ENCODE measurements around the gene SPOCK3.

GRCh38 chr4:166700592-166700991 lies 533.7 kb downstream of the SPOCK3 start:
- TF ChIP-seq, protein P1, sequence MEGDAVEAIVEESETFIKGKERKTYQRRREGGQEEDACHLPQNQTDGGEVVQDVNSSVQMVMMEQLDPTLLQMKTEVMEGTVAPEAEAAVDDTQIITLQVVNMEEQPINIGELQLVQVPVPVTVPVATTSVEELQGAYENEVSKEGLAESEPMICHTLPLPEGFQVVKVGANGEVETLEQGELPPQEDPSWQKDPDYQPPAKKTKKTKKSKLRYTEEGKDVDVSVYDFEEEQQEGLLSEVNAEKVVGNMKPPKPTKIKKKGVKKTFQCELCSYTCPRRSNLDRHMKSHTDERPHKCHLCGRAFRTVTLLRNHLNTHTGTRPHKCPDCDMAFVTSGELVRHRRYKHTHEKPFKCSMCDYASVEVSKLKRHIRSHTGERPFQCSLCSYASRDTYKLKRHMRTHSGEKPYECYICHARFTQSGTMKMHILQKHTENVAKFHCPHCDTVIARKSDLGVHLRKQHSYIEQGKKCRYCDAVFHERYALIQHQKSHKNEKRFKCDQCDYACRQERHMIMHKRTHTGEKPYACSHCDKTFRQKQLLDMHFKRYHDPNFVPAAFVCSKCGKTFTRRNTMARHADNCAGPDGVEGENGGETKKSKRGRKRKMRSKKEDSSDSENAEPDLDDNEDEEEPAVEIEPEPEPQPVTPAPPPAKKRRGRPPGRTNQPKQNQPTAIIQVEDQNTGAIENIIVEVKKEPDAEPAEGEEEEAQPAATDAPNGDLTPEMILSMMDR (IDR thresholded peaks at IDR 0.05; ENCODE audit: low read length), result no peak
- no peak for TF ChIP-seq EZH2 (IDR thresholded peaks at IDR 0.05; ENCODE audit: borderline replicate concordance, low read length)

All from OCI-LY1 (cell line).